ENCODE results near the gene CNDP2. TPM values are rescaled to one million over a fixed set of nuclear protein-coding genes. Genes with fewer than 3 reads are reported as not detected.

The CNDP2 gene
- total and polyA plus RNA-seq, 2 donors from 2014 or later, result 499 to 740 TPM

- intact Hi-C loops (cut with DNase I), result no loop called here
- DNase-seq (peak in 2 of 5 donors; percentile 1 to 62), FAIRE-seq (no peak)
- Histone ChIP-seq H3K27ac (ENCODE audit: low read depth in 2 of 2, low read length in 2 of 2) (no peak overlapping the region), H3K9me3 (ENCODE audit: control insufficient read depth in 2 of 3, insufficient read depth in 1 of 3, low read length in 3 of 3) (no peaks in the 10 kb centered on the region), H3K9ac (ENCODE audit: low read length in 3 of 3) (no peak overlapping the region), H3K4me1 (ENCODE audit: control insufficient read depth in 2 of 3, insufficient read depth in 2 of 3, low read depth in 1 of 3, low read length in 3 of 3) (peaks cover 0 to 14% (median 0%) of the 10 kb centered on the region in 3 donors), H3K36me3 (ENCODE audit: control insufficient read depth in 2 of 3, insufficient read depth in 3 of 3, low read length in 3 of 3) (peaks cover 14 to 71% (median 45%) of the 10 kb centered on the region in 3 donors), H3K4me3 (ENCODE audit: low read length in 3 of 3) (no peak overlapping the region), H3K27me3 (ENCODE audit: control insufficient read depth, insufficient read depth, low read length) (no peaks in the 10 kb centered on the region)
- TF ChIP-seq CTCF (IDR thresholded peaks at IDR 0.05; ENCODE audit: borderline replicate concordance, extremely low read depth, insufficient read depth), result no peak
Observed at GRCh38 chr18:74515620-74516231, 19.6 kb downstream of the CNDP2 start.

- no peak overlapping the region for H3K9ac ChIP-seq (ENCODE audit: low read length in 3 of 3)
- DNase-seq (peak in 1 of 5 donors; percentile 5), FAIRE-seq (no peak)
- H3K27ac ChIP-seq (ENCODE audit: low read depth in 2 of 2, low read length in 2 of 2), result no peak overlapping the region
- H3K27me3 ChIP-seq (ENCODE audit: control insufficient read depth, insufficient read depth, low read length), result no peaks in the 10 kb centered on the region
- no peak overlapping the region for H3K4me3 ChIP-seq (ENCODE audit: low read length in 3 of 3)
- H3K4me1 ChIP-seq (ENCODE audit: control insufficient read depth in 2 of 3, insufficient read depth in 2 of 3, low read depth in 1 of 3, low read length in 3 of 3), result peaks cover 0 to 14% (median 0%) of the 10 kb centered on the region in 3 donors
- no peak for TF ChIP-seq CTCF (IDR thresholded peaks at IDR 0.05; ENCODE audit: borderline replicate concordance, extremely low read depth, insufficient read depth)
- H3K9me3 ChIP-seq (ENCODE audit: control insufficient read depth in 2 of 3, insufficient read depth in 1 of 3, low read length in 3 of 3), result no peaks in the 10 kb centered on the region
- intact Hi-C loops (cut with DNase I), result no loop called here
- H3K36me3 ChIP-seq (ENCODE audit: control insufficient read depth in 2 of 3, insufficient read depth in 3 of 3, low read length in 3 of 3), result peaks cover 10 to 72% (median 45%) of the 10 kb centered on the region in 3 donors
Observed at GRCh38 chr18:74516271-74517235, 20.4 kb downstream of the CNDP2 start.

DNA sequence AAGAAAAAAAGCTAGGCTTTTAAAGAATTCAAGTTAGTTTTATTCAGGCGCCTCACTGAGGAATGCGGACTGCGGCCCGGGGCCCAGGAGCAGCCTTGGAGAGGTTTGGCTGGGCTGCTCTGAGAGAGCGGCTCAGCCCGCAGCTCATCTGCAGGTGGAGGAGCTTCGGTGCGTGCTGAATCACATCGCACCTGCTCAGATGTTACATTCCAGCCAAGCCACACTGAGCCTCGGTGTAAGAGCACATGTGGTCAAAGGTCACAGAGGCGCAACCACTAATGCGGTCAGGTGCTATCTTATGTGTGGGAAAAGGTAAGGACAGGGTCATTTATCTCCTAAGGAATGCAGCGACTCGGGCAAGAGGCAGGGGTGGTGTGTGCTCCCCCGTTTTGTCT, 21.1 kb downstream of the CNDP2 start:
- peaks cover 8 to 69% (median 39%) of the 10 kb centered on the region in 3 donors for H3K36me3 ChIP-seq (ENCODE audit: control insufficient read depth in 2 of 3, insufficient read depth in 3 of 3, low read length in 3 of 3)
- peaks cover 0 to 14% (median 0%) of the 10 kb centered on the region in 3 donors for H3K4me1 ChIP-seq (ENCODE audit: control insufficient read depth in 2 of 3, insufficient read depth in 2 of 3, low read depth in 1 of 3, low read length in 3 of 3)
- TF ChIP-seq CTCF (IDR thresholded peaks at IDR 0.05; ENCODE audit: borderline replicate concordance, extremely low read depth, insufficient read depth), result no peak
- no peaks in the 10 kb centered on the region for H3K27me3 ChIP-seq (ENCODE audit: control insufficient read depth, insufficient read depth, low read length)
- no peak overlapping the region for H3K9ac ChIP-seq (ENCODE audit: low read length in 3 of 3)
- H3K4me3 ChIP-seq (ENCODE audit: low read length in 3 of 3), result no peak overlapping the region
- FAIRE-seq (no peak), DNase-seq (peak in 1 of 5 donors; percentile 9)
- intact Hi-C loops (cut with DNase I), result no loop called here
- H3K9me3 ChIP-seq (ENCODE audit: control insufficient read depth in 2 of 3, insufficient read depth in 1 of 3, low read length in 3 of 3), result no peaks in the 10 kb centered on the region
- H3K27ac ChIP-seq (ENCODE audit: low read depth in 2 of 2, low read length in 2 of 2), result peak overlapping the region; percentile 19 to 23

All from kidney (tissue), 14 donors.